ENCODE results near the gene LAMC3. TPM values are rescaled to one million over a fixed set of nuclear protein-coding genes. Genes with fewer than 3 reads are reported as not detected.

LAMC3 gene
- total and polyA plus RNA-seq, 9 of the 15 experiments (the other 6 are each of a cell fraction or from before 2014, with no cell fraction given): 0.10 TPM; not detected in 8

DNA sequence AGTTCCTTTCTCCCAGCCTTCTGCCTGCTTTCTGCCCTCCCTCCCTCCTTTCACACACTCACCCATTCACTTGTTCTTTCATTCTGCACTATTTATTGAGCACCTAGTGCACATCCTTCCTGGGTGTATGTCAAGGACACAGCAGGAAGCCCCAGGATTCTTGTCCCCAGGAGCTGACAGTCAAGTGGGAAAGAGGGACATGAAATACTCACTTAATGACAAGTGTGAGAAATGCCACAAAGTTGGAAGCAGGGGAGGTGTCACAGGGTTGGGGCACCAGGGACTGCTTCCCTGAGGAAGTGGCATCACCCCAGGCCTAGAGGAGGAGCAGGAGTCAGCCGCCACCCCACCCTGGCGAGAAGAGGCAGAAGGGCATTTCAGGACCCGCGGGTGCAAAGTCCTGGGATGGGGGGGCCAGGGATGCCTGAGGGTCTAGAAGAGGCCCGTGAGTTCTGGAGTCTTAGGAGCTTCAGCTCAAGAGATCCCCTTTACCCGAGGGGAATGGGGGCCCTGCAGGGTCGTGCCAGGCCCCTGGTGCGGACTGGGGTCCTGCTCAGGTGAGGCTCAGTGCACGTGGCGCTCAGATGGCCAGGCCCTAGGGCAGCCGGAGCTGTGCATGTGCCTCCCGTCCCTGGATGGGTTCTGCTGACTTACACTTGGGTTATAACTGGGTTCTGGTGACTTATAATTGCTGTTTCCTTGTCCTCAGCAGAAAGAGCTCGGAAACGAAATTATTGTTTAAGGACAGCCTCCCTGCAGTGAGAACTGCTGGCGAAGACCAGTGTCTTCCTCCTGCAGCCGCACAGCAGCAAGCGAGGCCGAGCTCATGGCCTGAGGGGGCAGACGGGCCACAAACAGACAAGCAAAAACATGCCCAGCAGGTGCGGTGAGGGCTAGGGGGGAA lies 16.9 kb upstream of the LAMC3 start:
- H3K27me3 ChIP-seq (ENCODE audit: control insufficient read depth in 2 of 2, insufficient read depth in 2 of 2, low read length in 2 of 2): peaks cover 85 to 100% of the 10 kb centered on the region in 2 experiments
- TF ChIP-seq ZNF717 (CRISPR knock-in tag; IDR thresholded peaks at IDR 0.05) (no peak), ATF3 (IDR thresholded peaks at IDR 0.05) (no peak), ATF3 (CRISPR knock-in tag; conservative IDR thresholded peaks at IDR 0.05) (peak; percentile 42), STAT6 (CRISPR knock-in tag; IDR thresholded peaks at IDR 0.05) (peak; percentile 93), HDAC2 (IDR thresholded peaks at IDR 0.05) (no peak)
- TF ChIP-seq, protein P1, sequence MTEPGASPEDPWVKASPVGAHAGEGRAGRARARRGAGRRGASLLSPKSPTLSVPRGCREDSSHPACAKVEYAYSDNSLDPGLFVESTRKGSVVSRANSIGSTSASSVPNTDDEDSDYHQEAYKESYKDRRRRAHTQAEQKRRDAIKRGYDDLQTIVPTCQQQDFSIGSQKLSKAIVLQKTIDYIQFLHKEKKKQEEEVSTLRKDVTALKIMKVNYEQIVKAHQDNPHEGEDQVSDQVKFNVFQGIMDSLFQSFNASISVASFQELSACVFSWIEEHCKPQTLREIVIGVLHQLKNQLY (CRISPR knock-in tag; conservative IDR thresholded peaks at IDR 0.05): peak in 1 of 2 experiments; percentile 87; a peak in 1 of 4 replicates
- TF ChIP-seq, protein P2, sequence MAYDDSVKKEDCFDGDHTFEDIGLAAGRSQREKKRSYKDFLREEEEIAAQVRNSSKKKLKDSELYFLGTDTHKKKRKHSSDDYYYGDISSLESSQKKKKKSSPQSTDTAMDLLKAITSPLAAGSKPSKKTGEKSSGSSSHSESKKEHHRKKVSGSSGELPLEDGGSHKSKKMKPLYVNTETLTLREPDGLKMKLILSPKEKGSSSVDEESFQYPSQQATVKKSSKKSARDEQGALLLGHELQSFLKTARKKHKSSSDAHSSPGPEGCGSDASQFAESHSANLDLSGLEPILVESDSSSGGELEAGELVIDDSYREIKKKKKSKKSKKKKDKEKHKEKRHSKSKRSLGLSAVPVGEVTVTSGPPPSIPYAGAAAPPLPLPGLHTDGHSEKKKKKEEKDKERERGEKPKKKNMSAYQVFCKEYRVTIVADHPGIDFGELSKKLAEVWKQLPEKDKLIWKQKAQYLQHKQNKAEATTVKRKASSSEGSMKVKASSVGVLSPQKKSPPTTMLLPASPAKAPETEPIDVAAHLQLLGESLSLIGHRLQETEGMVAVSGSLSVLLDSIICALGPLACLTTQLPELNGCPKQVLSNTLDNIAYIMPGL (CRISPR knock-in tag; IDR thresholded peaks at IDR 0.05): peak; percentile 84; the same call in 1 of the 2 replicates
- H3K4me3 ChIP-seq: no peak overlapping the region
- no TSS peak for BruUV-seq (replicated peaks)
- 5% methylated on average over 20 of the region's 20 CpGs for WGBS (ENCODE audit: insufficient coverage, low coverage, missing lambda C conversion rate)
- in situ Hi-C loops (cut with MboI) (loop anchor here (25.0 kb wide), 1 partner anchor 280 kb away; no protein-coding TSS in a partner anchor), intact Hi-C loops (cut with micrococcal nuclease) (no loop called here)
- FAIRE-seq (no peak), DNase-seq (ENCODE audit: extremely low read depth in 1 of 4, low spot score in 3 of 4) (peak in 2 of 4 experiments; percentile 68 to 72), ATAC-seq (peak; percentile 4)
- H3K4me1 ChIP-seq (replicated peaks in 1 of 2; ENCODE audit: control insufficient read depth in 2 of 2, insufficient read depth in 2 of 2, low read length in 2 of 2): peaks cover 0 to 41% of the 10 kb centered on the region in 2 experiments; a peak in 2 of 5 replicates
- no peaks in the 10 kb centered on the region; the same call in 1 of the 2 replicates for H3K9me3 ChIP-seq (replicated peaks; ENCODE audit: control insufficient read depth, insufficient read depth, low read depth, low read length)
- H3K9me1 ChIP-seq (ENCODE audit: control insufficient read depth, insufficient read depth, low read length): peaks cover 9% of the 10 kb centered on the region
- H2AFZ ChIP-seq (ENCODE audit: low read depth, low read length): no peak overlapping the region
- peaks cover 97% of the 10 kb centered on the region for H4K20me1 ChIP-seq (replicated peaks; ENCODE audit: control insufficient read depth, insufficient read depth, low read length)
- CTCF ChIA-PET (ENCODE audit: low intra/inter-chr PET ratio): no interaction called here
- peak overlapping the region in 1 of 2 experiments; percentile 23; a peak in 1 of 4 replicates for H3K9ac ChIP-seq (ENCODE audit: insufficient read depth in 1 of 2, low read depth in 2 of 2, low read length in 2 of 2)
- H3K79me2 ChIP-seq (ENCODE audit: control insufficient read depth, insufficient read depth, low read length): no peaks in the 10 kb centered on the region
- no peak overlapping the region for H3K27ac ChIP-seq (ENCODE audit: extremely low read depth, low read depth, low read length)
- POLR2A ChIA-PET: interaction anchor here (0.6 to 13.1 kb wide), 17 partner anchors 9 to 130 kb away, joined by 3 to 103 read pairs (median 5); partner anchors contain the start of gene LAMC3
- no peaks in the 10 kb centered on the region for H3K36me3 ChIP-seq (ENCODE audit: control insufficient read depth, insufficient read depth, low read length)
- H3K4me2 ChIP-seq (ENCODE audit: insufficient read depth, low read length): no peak overlapping the region

Data from K562 (cell line).